SIG-M5 treated with dmso at 0.1 percent for 504 hours (cell line): ENCODE results near the gene EXOG.
"Not testable (repeated sequence)": the region's sequence is repeated elsewhere in the genome, so short reads cannot be mapped to it uniquely, and the experiment has no call there.

ENCODE experiments used
- DNase-seq: peaks from one replicate; lab custom pipeline; 2025; ENCODE audit not compliant: unreplicated experiment; lab: John Stamatoyannopoulos, UW

The EXOG gene

GRCh38 chr3:38563070-38563885 lies 67.1 kb downstream of the EXOG start:
- DNase-seq: no peak

GRCh38 chr3:38563886-38564270 lies 67.7 kb downstream of the EXOG start:
- no peak for DNase-seq

GRCh38 chr3:38564631-38565338 lies 68.6 kb downstream of the EXOG start:
- DNase-seq: no peak

GRCh38 chr3:38565339-38566214 lies 69.4 kb downstream of the EXOG start:
- no peak for DNase-seq

- no peak for DNase-seq
Observed at GRCh38 chr3:38566215-38566528, 70.0 kb downstream of the EXOG start.

- not testable (repeated sequence) for DNase-seq
Observed at GRCh38 chr3:38566794-38567193, 70.7 kb downstream of the EXOG start.

GRCh38 chr3:38567498-38567897 lies 71.4 kb downstream of the EXOG start:
- no peak for DNase-seq

GRCh38 chr3:38573111-38573510 lies 77.0 kb downstream of the EXOG start:
- DNase-seq: no peak

- DNase-seq: no peak
Observed at GRCh38 chr3:38573556-38573955, 77.4 kb downstream of the EXOG start.

GRCh38 chr3:38574411-38575278 lies 78.5 kb downstream of the EXOG start:
- no peak for DNase-seq

GRCh38 chr3:38575279-38575843 lies 79.2 kb downstream of the EXOG start:
- DNase-seq: no peak
